Ovary (tissue), 3 donors: Measurements from ENCODE around the gene MYO1E.

Source experiments
- CTCF ChIP-seq, 3 donors: fragments of 450-650 bp in 2 of 3; fragments of 200-600 bp in 1 of 3; IDR thresholded peaks; one replicate each; pipeline versions ENCODE4 v1.5.1 to v1.8.0; 2016 to 2022; ENCODE audit warnings: antibody characterized with exemption in 3 of 3, mild to moderate bottlenecking in 1 of 3
- EP300 ChIP-seq: sonication (generic); formaldehyde crosslinking; IDR thresholded peaks from one replicate; pipeline ENCODE4 v1.6.1; 2017; ENCODE audit warnings: antibody characterized with exemption
- POLR2A ChIP-seq: fragments of 450-650 bp; IDR thresholded peaks from one replicate; pipeline ENCODE4 v1.6.1; 2017; ENCODE audit warnings: antibody characterized with exemption, mild to moderate bottlenecking, moderate library complexity
- donor health status: DM: no; HTN: no; CAD: no.

GRCh38 chr15:59377924-59378323, 5.3 kb upstream of the MYO1E start:
- no peak for TF ChIP-seq CTCF (IDR thresholded peaks at IDR 0.05)
- no peak for TF ChIP-seq POLR2A
- no peak for TF ChIP-seq EP300
